Measurements from ENCODE around the gene MAG. TPM values are rescaled to one million over a fixed set of nuclear protein-coding genes. Genes with fewer than 3 reads are reported as not detected.

The MAG gene
- total and polyA plus RNA-seq, 2 of the 13 experiments (the other 11 are each of a cell fraction or from before 2014, with no cell fraction given), result 0.20 to 1.3 TPM

GRCh38 chr19:35307931-35308330 lies 16.0 kb downstream of the MAG start (continued):
- TF ChIP-seq ZNF318 (CRISPR knock-in tag; IDR thresholded peaks at IDR 0.05) (no peak), HNF4A (CRISPR knock-in tag; IDR thresholded peaks at IDR 0.05) (no peak), ATF5 (CRISPR knock-in tag; IDR thresholded peaks at IDR 0.05; ENCODE audit: low read depth) (no peak), ZNF256 (CRISPR knock-in tag; conservative IDR thresholded peaks at IDR 0.05) (no peak), ZNF142 (CRISPR knock-in tag; IDR thresholded peaks at IDR 0.05) (no peak), MBD4 (IDR thresholded peaks at IDR 0.05; ENCODE audit: borderline replicate concordance, low read length) (no peak), REPIN1 (CRISPR knock-in tag; IDR thresholded peaks at IDR 0.05; ENCODE audit: borderline replicate concordance, low read depth) (no peak), CCDC6 (CRISPR knock-in tag; IDR thresholded peaks at IDR 0.05) (no peak), ZBTB34 (CRISPR knock-in tag; IDR thresholded peaks at IDR 0.05) (no peak), XRCC5 (optimal IDR thresholded peaks at IDR 0.05; ENCODE audit: low read length) (no peak), BCL3 (CRISPR knock-in tag; IDR thresholded peaks at IDR 0.05) (no peak), JUNB (CRISPR knock-in tag; IDR thresholded peaks at IDR 0.05; ENCODE audit: borderline replicate concordance) (no peak)
